GM21423 (cell line): Measurements from ENCODE around the gene CA5A.

Source experiments
- ATAC-seq: cut with Tn5 transposase; IDR thresholded peaks from one replicate; pipeline ENCODE4 v1.9.1; 2021; ENCODE audit warnings: mild to moderate bottlenecking, moderate library complexity; ENCODE audit not compliant: unreplicated experiment

Gene CA5A

DNA sequence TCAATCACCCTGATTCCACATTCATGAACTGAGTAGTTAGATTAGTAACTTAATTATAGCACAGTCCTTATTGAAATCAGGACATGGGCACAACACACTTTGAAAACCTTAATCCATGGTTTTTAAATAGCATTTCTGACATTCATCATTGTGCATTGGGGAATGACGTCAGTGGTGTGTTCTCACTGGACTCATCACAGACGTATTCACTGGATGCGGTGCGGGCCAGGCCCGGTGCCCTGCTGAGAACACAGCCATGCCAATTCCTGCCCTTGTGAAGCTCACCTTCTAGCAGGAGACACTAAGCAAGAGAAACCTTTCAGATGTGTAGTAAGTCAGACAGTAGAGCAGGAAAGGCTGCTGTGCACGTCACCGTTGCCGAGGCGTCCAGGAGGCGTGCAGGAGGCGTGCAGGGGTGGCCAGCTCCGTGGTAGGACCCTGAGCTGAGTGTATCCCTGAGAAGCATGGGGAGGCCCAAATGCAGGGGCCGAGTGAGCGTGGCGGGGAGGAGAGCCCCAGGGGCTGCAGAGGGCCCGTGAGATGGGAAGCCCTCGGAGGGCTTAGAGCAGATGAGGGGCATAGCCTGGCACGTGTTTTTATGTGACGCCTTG lies 27.8 kb upstream of the CA5A start:
- ATAC-seq = no peak

DNA sequence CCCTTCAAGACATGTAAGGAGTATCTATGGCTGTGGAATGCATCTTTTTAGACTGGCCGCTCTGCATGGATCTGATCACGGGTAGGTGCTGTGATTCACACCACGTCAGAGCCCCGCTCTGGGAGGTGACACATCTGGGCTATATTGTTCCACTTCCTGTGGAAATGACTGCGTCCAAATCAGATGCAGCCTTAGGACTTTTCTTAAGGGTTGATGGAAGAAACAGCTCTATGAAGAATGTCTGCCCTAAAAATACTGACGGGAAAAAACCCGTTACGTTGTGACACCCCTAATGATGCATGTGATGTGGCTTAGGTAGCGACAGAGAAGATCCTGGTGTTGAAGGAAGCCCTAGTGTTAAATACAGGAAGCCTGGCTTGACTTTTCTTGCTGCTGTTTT lies 27.1 kb upstream of the CA5A start:
- no peak for ATAC-seq

DNA sequence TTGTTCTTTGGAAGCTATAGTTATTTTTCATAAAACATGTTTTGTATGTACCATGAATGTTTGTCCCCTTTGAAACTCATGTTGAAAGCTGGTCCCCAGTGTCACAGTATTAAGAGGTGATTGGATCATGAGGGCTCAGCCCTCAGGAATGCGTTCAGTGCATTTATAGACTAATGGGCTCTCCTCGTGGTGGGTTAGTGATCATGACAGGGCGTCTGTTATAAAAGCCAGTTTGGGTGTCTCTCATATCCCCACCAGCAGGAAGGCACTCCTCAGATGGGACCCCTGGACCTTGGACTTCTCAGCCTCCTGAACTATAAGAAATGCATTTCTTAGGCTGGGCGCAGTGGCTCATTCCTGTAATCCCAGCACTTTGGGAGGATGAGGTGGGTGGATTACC lies 25.3 kb upstream of the CA5A start:
- no peak for ATAC-seq

DNA sequence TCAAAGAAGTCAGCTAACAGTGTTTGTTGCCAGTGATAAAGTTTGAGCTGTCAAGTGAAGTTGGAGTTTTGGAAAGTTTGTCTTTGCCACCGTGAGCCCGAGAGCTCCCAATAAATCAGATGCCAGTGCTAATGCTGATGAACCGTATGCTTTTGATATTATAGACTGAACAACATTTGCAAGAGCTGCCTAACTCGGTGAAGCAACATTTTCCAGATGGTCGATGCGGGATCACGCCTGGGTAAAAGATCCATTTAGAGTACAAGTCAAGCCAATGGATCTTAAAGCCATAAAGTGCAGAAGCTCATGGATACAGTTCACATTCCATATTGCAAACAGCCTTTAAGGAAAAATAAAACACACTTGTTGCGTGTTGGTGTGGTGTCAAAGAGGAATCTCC lies 24.5 kb upstream of the CA5A start:
- ATAC-seq = no peak

DNA sequence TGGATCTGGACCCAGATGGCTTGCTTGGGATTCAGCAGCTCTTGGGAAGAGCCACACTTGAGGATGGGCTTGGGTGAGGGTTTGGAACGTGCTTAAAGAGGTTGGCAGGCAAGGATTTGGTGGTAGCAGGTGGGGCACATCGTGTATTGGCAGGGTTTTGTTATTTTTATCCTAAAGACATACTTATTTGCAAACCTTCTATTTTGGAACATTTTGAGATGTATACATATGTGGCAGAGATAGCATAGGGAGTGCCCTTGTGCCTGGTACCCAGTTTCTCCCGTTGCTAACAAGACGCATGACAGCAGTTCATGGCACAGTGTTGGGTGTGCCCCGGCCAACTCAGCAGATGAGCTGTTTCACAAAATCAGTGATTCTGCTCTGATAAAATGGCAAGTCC lies 24.0 kb upstream of the CA5A start:
- no peak for ATAC-seq

DNA sequence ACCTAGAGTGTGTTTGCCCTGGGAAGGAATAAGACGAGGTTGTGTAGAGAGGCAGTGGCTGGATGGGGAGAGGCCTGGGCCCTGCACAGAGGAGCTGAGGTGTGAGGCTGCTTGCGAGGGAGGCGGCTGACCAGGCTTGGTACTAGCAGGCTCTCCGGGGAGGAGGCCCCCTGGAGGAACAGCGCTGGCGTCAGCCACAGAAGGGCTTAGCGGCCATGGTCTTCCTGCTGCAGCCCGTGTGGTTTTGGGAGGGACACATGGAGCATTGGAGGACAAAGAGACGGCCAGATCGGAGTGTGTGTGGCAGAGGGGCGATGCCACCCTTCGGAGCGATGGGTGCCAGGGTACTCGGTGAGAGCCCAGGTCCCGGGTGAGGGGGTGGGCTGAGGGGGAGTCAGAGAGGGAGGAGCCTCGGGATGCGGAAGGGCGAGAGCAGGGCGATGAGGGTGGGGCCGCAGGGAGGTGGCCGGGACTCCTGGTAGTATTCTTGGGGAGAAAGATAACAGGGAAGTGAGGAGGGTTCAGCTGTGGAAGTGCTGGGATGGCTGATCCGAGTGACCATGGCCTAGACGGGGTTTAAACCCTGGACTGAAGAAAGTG lies 23.2 kb upstream of the CA5A start:
- no peak for ATAC-seq

DNA sequence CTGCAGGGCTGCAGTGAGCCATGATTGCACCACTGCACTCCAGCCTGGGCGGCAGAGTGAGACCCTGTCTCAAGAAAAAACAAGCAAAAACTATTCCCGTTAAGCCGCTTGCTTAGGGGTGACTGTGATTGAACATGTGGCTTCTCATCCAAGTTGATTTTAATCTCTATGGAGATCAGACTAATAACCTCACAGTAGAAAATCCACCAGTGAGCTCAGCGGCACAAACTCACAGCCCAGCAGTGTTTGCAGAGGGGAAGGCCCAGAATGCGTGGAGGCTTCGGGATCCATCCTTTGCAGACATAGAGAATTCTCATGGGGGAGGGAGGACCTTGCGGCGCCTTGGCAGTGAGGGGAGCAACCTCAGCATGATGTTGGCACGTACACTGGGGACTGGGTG lies 22.3 kb upstream of the CA5A start:
- no peak for ATAC-seq

DNA sequence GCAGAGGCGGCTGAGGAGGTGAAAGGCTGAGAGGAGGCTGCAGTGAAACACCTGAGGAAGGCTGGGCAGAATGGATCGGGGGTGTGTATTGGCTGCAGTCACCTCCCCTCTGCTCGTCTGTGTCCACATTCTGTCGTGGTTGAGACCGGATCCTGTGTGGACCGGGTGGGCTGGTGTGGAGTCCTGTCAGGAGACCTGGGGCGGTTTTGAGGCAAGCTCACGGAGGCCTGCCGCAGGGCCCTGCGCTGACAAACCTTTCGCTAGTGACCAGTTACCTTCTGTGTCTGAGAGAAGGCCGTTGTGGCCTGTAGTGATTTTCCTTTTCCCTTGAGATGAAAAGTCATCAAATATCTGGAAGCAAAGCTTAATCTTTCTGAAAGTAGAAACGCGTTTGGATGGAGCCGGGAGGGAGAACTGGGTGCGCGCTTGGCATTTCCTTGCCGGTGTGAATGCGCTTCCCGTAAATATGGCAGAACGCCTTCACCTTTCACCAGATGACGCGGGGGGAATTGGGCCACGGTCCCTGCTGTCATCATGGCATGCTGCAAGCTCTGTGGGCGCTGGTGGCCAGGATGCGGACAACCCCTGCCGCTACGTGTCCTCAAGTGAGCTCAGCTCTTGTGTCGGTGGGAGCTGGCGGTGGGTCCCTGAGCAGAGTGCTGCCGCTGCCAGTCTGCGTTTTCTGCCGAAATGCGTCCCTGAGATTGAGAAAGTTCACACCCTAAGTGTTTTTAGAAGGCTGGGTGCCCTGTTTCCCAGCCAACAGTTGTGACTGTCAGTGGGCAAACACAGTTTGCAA lies 21.2 kb upstream of the CA5A start:
- no peak for ATAC-seq

DNA sequence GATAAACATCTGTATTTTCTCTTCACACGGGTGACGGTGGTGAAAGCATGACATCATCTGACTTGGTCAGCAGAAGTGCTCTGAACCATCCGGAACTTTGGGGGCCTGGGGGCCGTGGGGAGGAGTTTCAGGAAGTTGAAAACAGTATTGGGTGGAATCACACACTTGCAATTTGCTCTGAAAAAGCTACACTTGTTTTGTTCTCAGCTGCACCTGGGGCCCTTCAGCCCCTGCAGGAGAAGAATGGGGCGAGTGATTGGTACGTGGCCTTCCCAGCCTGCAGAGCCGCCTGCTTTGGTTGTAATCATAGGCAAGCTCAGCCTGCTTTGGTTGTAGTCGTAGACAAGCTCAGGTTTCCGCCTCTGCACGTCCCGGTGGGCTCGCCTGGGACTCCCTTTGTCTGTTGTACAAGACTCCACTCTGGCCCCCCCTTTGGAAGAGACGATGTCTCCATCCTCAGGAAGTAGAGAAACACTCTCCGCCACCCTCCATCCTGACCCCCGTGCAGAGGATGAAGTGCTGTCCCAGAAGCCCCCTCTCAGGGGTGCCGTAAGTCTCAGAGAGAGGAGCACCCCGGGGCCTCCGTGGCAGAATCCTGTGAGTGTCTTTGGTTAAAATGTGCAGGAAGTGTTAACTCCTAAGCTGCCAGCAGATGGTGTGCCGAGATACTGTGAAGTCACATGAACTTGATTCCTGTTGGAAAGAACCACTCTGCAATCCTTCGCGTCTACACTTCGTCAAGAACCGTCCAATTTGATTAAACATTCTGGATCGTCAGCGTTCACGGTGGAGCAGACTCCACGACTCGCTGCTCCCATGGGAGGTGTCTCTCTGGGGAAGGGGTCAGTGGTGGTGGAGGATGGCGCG lies 20.3 kb upstream of the CA5A start:
- ATAC-seq = no peak

DNA sequence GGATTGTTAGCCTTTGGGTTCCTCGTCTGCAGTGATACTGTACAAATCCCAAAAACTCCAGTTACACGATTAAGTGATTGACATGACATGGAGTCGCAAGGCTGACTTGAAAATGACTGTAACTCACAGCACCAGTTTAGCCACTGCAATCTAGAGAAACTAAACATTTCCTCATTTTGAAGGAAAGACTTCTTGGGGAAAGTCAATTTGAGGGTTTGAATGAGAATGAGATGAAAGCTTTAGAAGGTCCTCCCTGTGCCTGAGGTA lies 19.7 kb upstream of the CA5A start:
- no peak for ATAC-seq

DNA sequence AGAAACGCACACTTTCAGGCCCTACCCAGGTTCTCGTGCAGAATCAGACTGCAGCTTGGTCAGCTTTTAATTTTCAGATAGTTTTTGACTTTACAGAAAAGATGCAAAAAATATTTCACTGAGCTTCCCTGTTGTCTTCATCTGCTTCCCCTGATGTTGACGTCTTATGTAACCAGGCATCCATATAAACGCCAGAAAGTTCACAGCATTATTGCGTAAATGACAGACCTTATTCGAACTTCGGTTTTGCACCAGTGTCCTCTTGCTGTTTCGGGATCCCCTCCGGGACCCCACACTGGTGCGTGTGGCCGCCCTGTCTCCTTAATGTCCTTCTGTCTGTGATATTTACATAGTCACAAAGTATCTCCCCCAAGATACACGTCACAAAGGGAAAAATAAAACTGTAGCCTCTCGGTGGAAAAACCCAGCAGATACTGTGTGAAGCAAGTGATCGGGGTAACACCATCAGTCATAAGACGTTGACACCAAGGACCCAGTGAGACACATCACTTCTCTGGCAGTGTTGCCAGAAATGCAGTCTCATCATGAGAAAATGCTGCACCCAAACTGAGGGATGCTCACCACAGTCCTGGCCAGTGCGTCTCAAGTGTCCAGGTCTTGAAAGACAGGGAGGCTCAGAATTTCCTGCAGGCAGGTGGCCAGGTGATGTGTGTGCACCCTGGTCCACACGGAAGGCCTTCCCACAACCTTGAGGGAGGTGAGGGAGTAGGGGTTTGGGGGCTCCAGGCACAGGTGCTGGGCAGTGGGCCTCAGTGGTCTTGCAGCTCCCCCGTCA lies 19.2 kb upstream of the CA5A start:
- ATAC-seq = no peak

DNA sequence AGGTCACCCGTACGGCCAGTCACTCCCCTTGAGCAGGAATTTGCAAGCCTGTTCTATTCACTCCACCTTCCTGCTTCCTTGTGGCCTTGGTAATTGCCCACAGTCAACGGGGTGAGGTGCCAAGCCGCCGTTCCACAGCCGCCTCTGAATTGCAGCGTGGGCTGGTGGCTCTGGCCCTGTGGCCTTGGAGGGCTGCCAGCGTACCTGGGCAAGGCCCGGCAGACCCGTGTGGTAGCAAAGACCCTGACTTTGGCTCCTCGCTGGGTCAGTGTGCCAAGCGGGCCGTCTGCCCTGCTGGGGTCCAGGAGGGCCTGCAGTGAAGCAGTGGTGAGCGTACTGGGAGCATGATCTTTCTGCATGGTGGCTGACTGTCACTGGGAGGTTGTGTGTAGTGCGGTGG lies 18.5 kb upstream of the CA5A start:
- no peak for ATAC-seq

DNA sequence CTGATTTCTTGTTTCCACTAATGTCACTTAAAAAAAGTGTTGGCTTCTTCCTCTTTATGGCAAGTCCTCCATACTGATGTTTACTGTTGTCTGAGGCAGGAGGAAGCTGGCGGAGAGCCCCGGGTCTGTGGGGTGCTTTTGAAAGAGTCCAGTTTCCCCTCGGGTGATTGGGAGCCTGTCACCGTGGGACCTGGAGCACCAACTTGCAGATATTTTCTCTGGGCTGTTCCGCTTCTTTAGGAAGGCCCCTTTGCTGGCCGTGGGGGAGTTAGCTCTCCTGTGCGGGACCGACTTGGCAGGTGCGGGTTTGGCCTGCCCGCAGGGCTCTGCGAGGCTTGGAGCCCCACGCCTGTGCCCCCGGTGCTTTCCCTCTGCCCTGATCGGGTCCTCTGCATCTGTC lies 18.0 kb upstream of the CA5A start:
- no peak for ATAC-seq

DNA sequence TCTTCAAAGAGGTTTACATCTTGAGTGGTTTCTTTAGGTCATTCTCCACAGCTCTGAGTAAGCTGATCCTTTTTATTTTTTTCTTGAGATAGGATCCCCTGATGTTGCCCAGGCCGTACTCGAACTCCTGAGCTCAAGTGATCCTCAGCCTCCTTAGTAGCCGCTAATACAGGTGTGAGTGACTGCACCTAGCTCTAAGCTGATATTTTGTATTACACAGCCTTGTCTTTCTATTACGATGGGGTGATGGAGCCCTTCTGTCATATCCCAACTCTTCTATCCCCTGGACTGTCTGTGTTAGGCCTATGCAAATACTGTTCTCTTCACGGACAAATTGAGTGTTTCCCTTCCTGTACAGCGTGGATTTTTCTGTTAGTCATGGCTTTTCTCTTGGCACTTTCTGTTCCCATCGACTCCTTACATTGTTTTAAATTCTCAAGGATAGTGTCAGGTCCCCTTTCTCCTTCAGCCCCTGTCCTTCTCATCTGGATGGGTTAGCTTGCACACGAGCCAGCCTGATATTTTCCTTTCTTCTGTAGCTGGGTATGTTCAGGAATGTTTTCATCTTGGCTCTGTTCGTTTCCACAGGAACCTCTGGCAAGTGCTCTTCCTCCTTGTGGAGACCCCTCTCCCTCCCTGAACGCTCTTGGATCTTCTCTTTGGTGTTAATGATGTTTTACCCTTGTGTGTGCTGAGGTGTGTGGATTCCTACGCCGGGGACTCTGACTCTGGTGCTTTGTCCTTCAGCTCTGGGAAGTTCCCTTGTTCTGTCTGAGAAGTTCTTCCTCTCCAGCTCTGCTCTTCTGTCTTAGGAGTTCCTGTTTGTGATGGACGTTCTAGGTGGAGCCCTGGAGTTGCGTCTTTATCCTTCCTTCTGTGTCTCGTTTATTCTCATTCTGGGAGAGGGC lies 17.2 kb upstream of the CA5A start:
- ATAC-seq = no peak

DNA sequence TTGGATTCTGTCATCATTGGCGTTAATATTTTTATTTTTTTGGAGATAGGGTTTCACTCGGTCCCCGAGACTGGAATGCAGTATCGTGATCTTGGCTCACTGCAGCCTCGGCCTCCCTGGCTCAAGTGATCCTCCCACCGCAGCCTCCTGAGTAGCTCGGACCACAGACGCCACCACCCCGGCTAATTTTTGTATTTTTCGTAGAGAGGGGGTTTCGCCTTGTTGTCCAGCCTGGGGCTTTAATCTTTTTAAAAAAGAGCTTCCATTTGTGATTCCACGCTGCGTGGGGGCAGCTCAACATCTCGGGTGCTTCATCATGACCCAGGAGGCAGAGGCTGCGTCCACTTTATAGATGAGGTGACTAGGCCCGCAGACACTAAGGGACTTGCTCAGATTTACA lies 16.4 kb upstream of the CA5A start:
- no peak for ATAC-seq

DNA sequence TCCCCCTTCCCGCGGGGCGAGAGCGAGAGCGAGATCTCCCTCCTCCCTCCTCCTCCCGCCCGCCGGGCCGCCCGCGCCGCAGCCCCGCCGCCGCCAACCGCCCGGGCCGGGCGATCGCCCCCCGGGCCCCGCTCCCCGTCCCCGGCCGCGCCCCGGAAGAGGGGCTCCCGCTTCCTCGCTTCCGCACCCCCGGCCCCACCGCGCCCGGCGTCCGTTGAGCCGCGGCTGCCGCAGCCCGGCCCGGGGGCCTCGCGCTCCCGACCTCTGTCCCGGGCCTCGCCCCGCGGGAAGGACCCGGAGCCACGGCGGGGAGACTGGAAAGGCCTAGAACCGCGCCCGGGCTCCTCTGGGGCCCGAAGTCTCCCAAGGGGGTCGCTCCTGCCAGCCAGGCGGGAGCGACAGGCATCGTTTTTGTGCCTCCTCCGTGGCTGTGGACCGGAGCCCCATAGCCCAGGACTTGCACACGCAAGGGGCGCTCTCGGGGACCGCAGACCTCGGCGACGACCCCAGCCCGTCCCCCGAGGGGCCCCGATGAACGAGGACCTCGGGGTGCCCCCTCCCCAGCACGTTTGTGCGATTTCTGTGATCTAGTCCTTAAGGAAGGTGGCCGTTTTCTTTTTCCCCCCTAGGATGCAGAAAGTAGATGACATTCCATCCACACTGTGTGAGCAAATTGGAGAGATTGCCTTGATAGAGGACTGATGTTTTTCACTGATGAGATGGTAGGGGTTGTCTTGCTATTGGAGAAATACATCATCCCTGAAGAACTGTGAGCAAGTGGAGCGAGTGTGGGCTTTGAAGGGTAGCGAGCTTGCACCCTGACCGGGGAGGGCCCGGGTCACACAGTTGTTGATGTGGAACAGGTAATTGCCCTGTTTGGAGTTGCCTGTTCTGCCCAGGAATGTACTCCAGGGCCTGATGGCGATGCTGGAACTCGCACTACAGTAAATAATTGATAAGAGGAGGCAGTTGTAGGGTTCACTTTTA lies 15.5 kb upstream of the CA5A start:
- ATAC-seq = peak; percentile 1

DNA sequence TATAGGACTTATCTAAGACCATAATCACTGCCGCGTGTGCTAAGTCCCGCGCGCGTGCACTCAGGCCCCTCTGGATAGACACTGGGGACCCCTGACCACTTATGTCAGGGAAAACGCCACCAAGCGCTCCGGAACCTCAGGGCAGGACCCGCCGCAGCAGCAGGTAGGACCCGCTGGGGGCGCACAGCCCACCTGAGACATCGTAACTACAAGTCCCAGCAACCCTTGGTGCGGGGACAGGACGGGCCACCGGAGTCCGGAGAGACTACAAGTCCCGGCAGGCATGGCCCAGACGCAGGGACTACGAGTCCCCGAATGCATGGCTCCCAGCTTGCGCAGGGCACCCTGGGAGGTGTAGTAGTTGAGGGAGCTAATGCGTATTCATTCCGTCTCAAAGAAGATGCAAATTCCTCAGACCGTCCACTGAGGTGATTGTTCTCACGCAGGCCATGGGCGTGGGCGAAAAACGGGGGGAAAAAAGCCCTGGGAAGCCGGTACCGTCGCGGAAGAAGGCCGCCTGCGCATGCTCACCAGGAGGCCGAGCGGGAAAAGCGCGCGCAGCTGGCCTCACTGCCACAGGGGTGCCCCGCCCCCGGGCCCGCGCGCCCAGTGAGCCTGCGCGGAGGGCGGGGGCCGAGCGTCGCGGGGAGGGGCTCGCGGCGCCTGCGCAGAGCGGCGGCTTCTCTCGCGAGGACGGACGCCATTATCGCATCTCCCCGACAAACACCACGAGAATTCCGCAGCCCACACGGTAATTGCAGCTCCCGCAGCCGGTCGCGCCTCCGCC lies 14.6 kb upstream of the CA5A start, which contains the start of gene BANP:
Gene BANP (plus strand): TSS at position 670 of the 787 bp plus-strand sequence. CDS start 23,682 bp downstream, outside the sequence.
- peak; percentile 87 for ATAC-seq
